Gastrocnemius medialis (tissue), 4 donors: ENCODE measurements around the gene BOLA1.

ENCODE experiments used
- CTCF ChIP-seq, 5 experiments: fragments of 450-650 bp in 3 of 5; fragments of 200-600 bp in 2 of 5; sonication (generic) in 2 of 5; IDR thresholded peaks in 4 of 5; conservative IDR thresholded peaks in 1 of 5; 1 replicate in 4 of 5; 2 replicates in 1 of 5; pipeline ENCODE4 v1.5.1; 2016 to 2019; ENCODE audit warnings: antibody characterized with exemption in 5 of 5, mild to moderate bottlenecking in 3 of 5, moderate library complexity in 3 of 5
- POLR2A ChIP-seq, 2 donors: fragments of 450-650 bp; IDR thresholded peaks; one replicate each; pipeline ENCODE4 v1.6.1; 2017; ENCODE audit warnings: antibody characterized with exemption in 2 of 2, mild to moderate bottlenecking in 2 of 2, moderate library complexity in 2 of 2

GRCh38 chr1:149915429-149916192 is 16.2 kb downstream of the BOLA1 start:
- no peak for TF ChIP-seq CTCF (IDR thresholded peaks at IDR 0.05 in 4 of 5, conservative IDR thresholded peaks at IDR 0.05 in 1 of 5)
- TF ChIP-seq POLR2A (IDR thresholded peaks at IDR 0.05), result no peak
